Thyroid gland (tissue), 4 donors: ENCODE results near the gene THRB. TPM values are rescaled to one million over a fixed set of nuclear protein-coding genes. Genes with fewer than 3 reads are reported as not detected.

Experiments
- DNase-seq, 2 donors: peaks; one replicate each; pipeline ENCODE4 v3.0.0-alpha.2; 2019
- H3K27ac ChIP-seq, 3 donors: fragments of 200-600 bp; sonication (generic); 1 replicate in 2 of 3; 2 replicates in 1 of 3; pipeline ENCODE4 v1.5.1; 2016 to 2019; ENCODE audit warnings: mild to moderate bottlenecking in 1 of 3, moderate library complexity in 1 of 3
- H3K27me3 ChIP-seq: fragments of 200-600 bp; sonication (generic); one replicate; pipeline ENCODE4 v1.5.1; 2019
- H3K36me3 ChIP-seq, 2 donors: fragments of 200-600 bp; sonication (generic); one replicate each; pipeline ENCODE4 v1.5.1; 2016 to 2019
- H3K4me1 ChIP-seq, 2 donors: fragments of 200-600 bp; sonication (generic); one replicate each; pipeline ENCODE4 v1.5.1; 2017 to 2019
- H3K4me3 ChIP-seq, 3 donors: fragments of 200-600 bp; sonication (generic); replicated peaks in 1 of 3; 1 replicate in 2 of 3; 2 replicates in 1 of 3; pipeline ENCODE4 v1.5.1; 2016; ENCODE audit warnings: mild to moderate bottlenecking in 1 of 3
- H3K9me3 ChIP-seq: fragments of 200-600 bp; sonication (generic); one replicate; pipeline ENCODE4 v1.5.1; 2017
- POLR2A ChIP-seq, 2 donors: fragments of 450-650 bp; IDR thresholded peaks; one replicate each; pipeline ENCODE4 v1.6.1; 2017; ENCODE audit warnings: antibody characterized with exemption in 2 of 2, mild to moderate bottlenecking in 2 of 2, moderate library complexity in 1 of 2
- WGBS, 2 donors: methylation state at CpG; one replicate each; pipeline ENCODE4 v1.1.5; 2017; 5-methylcytosine and 5-hydroxymethylcytosine counted together
- intact Hi-C: fragments of 100-400 bp; cut with DNase I; formaldehyde crosslinking; loops from one replicate; pipeline ENCODE4 v1.15.1; 2023
- total RNA-seq, 4 donors: library from RNA; depleted of rRNA; stranded (reverse); fragments of >200 nt; gene quantifications; one replicate each; pipeline ENCODE4 v1.2.3, GENCODE V29; 2016
- TF ChIP-seq, protein P1 (sequence below), 6 experiments: fragments of 200-600 bp in 3 of 6; fragments of 450-650 bp in 3 of 6; sonication (generic) in 3 of 6; IDR thresholded peaks; one replicate each; pipeline ENCODE4 v1.5.1; 2016 to 2019; ENCODE audit warnings: antibody characterized with exemption in 6 of 6, mild to moderate bottlenecking in 2 of 6, inconsistent platforms in 1 of 6, moderate library complexity in 1 of 6

THRB gene
- total RNA-seq, 4 donors from 2014 or later = 11.1 to 33.2 (median 13.4) TPM

DNA sequence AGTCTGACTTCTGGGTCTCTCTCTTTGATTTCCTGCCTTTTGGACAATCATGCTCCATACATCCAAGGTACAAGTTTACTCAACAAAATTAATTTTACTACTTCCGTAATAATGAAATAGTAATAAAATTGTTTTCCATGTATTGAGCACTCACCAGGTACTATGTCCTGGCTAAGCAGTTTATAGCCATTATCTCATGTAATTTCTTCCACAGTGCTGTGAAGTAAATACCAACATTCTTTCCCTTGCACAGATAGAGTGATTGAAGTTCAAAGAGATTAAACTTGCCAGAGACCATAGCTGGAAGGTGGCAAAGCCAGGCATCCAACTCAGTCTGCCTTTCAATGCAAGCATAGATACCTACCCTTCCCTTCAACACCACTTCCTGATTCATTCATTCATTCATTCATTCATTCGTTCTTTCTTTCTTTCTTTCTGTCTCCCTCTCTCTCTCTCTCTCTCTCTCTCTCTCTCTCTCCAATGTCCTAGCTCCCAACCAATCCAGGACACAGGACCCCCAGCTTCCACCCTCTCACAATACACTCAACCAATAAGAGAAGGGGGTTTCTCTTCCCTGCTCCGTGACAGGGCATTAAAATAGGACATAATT, 12.4 kb downstream of the THRB start:
- no peak for DNase-seq
- Histone ChIP-seq H3K27me3 (no peaks in the 10 kb centered on the region), H3K9me3 (no peaks in the 10 kb centered on the region), H3K27ac (no peak overlapping the region), H3K4me3 (no peak overlapping the region), H3K4me1 (no peaks in the 10 kb centered on the region), H3K36me3 (no peaks in the 10 kb centered on the region)
- WGBS, 2 donors = 96 to 97% methylated on average over 3 of the region's 3 CpGs
- intact Hi-C loops = no loop called here
- no peak for TF ChIP-seq POLR2A (IDR thresholded peaks at IDR 0.05)
- TF ChIP-seq, protein P1, sequence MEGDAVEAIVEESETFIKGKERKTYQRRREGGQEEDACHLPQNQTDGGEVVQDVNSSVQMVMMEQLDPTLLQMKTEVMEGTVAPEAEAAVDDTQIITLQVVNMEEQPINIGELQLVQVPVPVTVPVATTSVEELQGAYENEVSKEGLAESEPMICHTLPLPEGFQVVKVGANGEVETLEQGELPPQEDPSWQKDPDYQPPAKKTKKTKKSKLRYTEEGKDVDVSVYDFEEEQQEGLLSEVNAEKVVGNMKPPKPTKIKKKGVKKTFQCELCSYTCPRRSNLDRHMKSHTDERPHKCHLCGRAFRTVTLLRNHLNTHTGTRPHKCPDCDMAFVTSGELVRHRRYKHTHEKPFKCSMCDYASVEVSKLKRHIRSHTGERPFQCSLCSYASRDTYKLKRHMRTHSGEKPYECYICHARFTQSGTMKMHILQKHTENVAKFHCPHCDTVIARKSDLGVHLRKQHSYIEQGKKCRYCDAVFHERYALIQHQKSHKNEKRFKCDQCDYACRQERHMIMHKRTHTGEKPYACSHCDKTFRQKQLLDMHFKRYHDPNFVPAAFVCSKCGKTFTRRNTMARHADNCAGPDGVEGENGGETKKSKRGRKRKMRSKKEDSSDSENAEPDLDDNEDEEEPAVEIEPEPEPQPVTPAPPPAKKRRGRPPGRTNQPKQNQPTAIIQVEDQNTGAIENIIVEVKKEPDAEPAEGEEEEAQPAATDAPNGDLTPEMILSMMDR (IDR thresholded peaks at IDR 0.05) = no peak

DNA sequence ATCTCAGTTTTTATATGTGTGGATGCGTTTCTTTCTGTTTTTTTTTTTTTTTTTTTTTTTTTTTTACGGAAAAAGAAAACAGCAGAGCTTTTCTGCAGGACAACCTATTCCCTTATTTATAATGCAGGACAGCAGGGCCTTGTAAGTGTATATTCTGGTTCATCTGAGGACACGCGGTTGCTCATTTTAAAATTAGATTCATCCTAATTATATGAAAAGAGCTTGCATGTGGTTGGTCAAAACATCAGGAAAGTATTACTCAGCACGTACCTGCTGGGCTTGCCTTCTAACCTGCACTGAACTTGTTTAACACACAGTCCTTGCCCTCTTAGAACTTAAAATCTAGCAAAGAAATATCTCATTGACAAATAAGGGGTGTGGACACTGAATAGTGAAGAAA, 13.5 kb downstream of the THRB start:
- 92 to 94% methylated on average over 5 of the region's 5 CpGs for WGBS, 2 donors
- no peaks in the 10 kb centered on the region for H3K36me3 ChIP-seq
- no peaks in the 10 kb centered on the region for H3K27me3 ChIP-seq
- H3K27ac ChIP-seq = no peak overlapping the region
- H3K4me1 ChIP-seq = no peaks in the 10 kb centered on the region
- no peaks in the 10 kb centered on the region for H3K9me3 ChIP-seq
- intact Hi-C loops = no loop called here
- no peak for TF ChIP-seq POLR2A (IDR thresholded peaks at IDR 0.05)
- no peak for DNase-seq
- H3K4me3 ChIP-seq = no peak overlapping the region

DNA sequence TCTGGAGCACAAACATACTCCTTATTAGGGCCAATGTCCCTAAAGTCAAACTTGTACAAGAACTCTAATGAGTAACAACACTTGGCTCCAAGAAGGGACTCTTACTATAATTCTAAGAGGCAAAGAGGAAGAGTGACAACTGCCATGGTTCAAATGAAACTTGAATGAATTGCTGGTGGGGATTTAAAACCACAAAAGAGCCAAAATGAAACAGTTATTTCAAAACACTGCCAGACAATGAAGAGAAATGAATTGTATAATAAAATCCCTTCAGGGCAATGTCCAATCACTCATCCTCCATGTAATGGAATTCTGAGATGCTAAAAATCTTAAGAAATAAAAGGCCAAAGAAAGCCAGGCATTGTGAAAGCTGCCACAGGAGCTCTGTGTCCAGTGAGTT, 14.2 kb downstream of the THRB start:
- Histone ChIP-seq H3K27me3 (no peaks in the 10 kb centered on the region), H3K4me3 (no peak overlapping the region), H3K4me1 (no peaks in the 10 kb centered on the region), H3K27ac (no peak overlapping the region), H3K9me3 (no peaks in the 10 kb centered on the region), H3K36me3 (no peaks in the 10 kb centered on the region)
- no peak for DNase-seq
- intact Hi-C loops = no loop called here
- TF ChIP-seq POLR2A (IDR thresholded peaks at IDR 0.05) = no peak
- TF ChIP-seq, protein P1 (IDR thresholded peaks at IDR 0.05) = no peak

DNA sequence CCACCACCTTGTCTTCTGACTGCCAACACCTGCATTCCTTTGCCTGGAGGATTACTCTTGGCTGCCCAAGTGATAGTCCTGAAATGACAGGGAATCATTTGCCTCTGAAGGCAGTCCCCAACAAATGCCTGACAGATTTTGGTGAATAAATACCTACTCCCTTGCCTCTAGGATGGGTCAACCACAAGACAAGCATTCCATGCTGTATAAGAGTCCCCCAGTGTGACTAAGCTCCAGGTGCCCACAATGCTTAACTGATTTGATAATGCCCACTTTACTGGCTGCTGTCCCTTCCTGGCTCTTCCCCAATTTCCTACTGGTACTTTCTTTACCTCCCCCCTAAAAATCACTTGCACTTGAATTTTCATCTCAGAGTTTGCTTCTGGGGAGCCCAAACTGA, 14.8 kb downstream of the THRB start:
- H3K9me3 ChIP-seq = no peaks in the 10 kb centered on the region
- TF ChIP-seq POLR2A (IDR thresholded peaks at IDR 0.05) = no peak
- TF ChIP-seq, protein P1 (IDR thresholded peaks at IDR 0.05) = no peak
- H3K27ac ChIP-seq = no peak overlapping the region
- no peaks in the 10 kb centered on the region for H3K27me3 ChIP-seq
- H3K4me3 ChIP-seq = no peak overlapping the region
- H3K36me3 ChIP-seq = no peaks in the 10 kb centered on the region
- intact Hi-C loops = no loop called here
- no peaks in the 10 kb centered on the region for H3K4me1 ChIP-seq
- DNase-seq = no peak

DNA sequence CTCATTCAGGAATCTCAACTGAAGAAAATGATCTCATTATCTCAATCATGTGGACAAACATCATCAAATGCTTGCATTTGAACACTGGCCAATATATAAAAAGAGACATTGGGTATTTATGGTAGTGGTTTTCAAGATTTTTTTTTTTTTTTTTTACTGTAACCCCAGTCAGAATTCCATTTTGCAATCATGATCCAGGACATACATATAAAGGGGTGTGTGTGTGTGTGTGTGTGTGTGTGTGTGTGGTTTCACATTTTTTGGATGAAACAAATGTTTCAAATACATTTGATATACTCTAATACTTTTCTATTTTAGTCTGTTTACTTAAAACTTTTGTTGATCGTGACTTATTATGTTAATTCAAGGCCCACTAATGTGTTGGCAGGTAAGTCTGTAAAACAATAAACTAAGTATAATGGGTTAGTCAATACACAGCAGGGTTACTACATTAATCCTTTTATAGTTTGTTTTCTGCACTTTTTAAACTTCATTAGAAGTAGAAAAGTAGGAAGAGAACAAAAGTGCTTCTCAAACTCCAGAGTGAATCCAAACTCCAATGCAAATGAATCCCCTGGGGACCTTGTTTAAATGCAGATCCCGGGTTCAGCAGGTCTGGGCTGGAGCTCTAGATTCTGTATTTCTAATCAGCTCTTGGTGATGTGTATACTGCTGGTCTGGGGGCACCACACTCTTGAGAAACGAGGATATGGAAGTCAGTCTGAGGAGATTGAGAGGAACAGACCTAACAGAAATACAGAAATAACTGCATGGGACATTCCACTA, 17.6 kb downstream of the THRB start:
- intact Hi-C loops = no loop called here
- Histone ChIP-seq H3K27ac (no peak overlapping the region), H3K9me3 (no peaks in the 10 kb centered on the region), H3K36me3 (no peaks in the 10 kb centered on the region), H3K4me1 (no peaks in the 10 kb centered on the region), H3K4me3 (no peak overlapping the region), H3K27me3 (no peaks in the 10 kb centered on the region)
- 64 to 74% methylated on average over 3 of the region's 3 CpGs for WGBS, 2 donors
- no peak for DNase-seq
- TF ChIP-seq, protein P1 (IDR thresholded peaks at IDR 0.05) = no peak
- no peak for TF ChIP-seq POLR2A (IDR thresholded peaks at IDR 0.05)
